Gastroesophageal sphincter (tissue), 4 donors: ENCODE results near the gene KCNS3. TPM values are rescaled to one million over a fixed set of nuclear protein-coding genes. Genes with fewer than 3 reads are reported as not detected.

Experiments
- ATAC-seq: fragments of 150-250 bp; one replicate; pipeline ENCODE4 v1.9.1; 2016; ENCODE audit warnings: mild to moderate bottlenecking, moderate library complexity
- H3K27ac ChIP-seq, 4 donors: fragments of 200-600 bp; sonication (generic) in 3 of 4; 1 replicate in 3 of 4; 2 replicates in 1 of 4; pipeline ENCODE4 v1.5.1; 2016 to 2019
- H3K27me3 ChIP-seq: fragments of 200-600 bp; sonication (generic); one replicate; pipeline ENCODE4 v1.5.1; 2019
- H3K36me3 ChIP-seq, 2 donors: fragments of 200-600 bp; sonication (generic); one replicate each; pipeline ENCODE4 v1.5.1; 2019; ENCODE audit warnings: control low read depth in 1 of 2
- H3K4me1 ChIP-seq, 3 donors: fragments of 200-600 bp; sonication (generic); 1 replicate in 2 of 3; 2 replicates in 1 of 3; pipeline ENCODE4 v1.5.1; 2016 to 2019; ENCODE audit warnings: control low read depth in 2 of 3
- H3K4me3 ChIP-seq, 2 donors: fragments of 200-600 bp; sonication (generic); one replicate each; pipeline ENCODE4 v1.5.1; 2019; ENCODE audit warnings: mild to moderate bottlenecking in 1 of 2, moderate library complexity in 1 of 2
- H3K9me3 ChIP-seq, 3 donors: fragments of 200-600 bp; sonication (generic); one replicate each; pipeline ENCODE4 v1.5.1; 2017 to 2019; ENCODE audit warnings: control low read depth in 2 of 3
- EP300 ChIP-seq: sonication (generic); formaldehyde crosslinking; IDR thresholded peaks from one replicate; pipeline ENCODE4 v1.6.1; 2017; ENCODE audit warnings: antibody characterized with exemption, mild to moderate bottlenecking
- POLR2A ChIP-seq, 2 donors: fragments of 450-650 bp; IDR thresholded peaks; one replicate each; pipeline ENCODE4 v1.6.1; 2017; ENCODE audit warnings: antibody characterized with exemption in 2 of 2, mild to moderate bottlenecking in 2 of 2, moderate library complexity in 1 of 2
- POLR2AphosphoS5 ChIP-seq: sonication (generic); formaldehyde crosslinking; IDR thresholded peaks from one replicate; pipeline ENCODE4 v1.6.1; 2017; ENCODE audit warnings: antibody characterized with exemption
- WGBS, 2 donors: methylation state at CpG; one replicate each; pipeline ENCODE4 v1.1.5; 2018; ENCODE audit warnings: low coverage in 1 of 2; 5-methylcytosine and 5-hydroxymethylcytosine counted together
- total RNA-seq, 4 donors: library from RNA; depleted of rRNA; stranded (reverse); fragments of >200 nt; gene quantifications; one replicate each; pipeline ENCODE4 v1.1.0, GENCODE V29; 2016
- TF ChIP-seq, protein P1 (sequence below), 4 experiments: fragments of 200-600 bp in 2 of 4; fragments of 450-650 bp in 2 of 4; sonication (generic) in 1 of 4; IDR thresholded peaks; one replicate each; pipeline ENCODE4 v1.5.1; 2017 to 2019; ENCODE audit warnings: antibody characterized with exemption in 4 of 4, mild to moderate bottlenecking in 2 of 4, moderate library complexity in 2 of 4

Gene KCNS3
- total RNA-seq, 4 donors from 2014 or later: 37.3 to 61.3 (median 38.0) TPM

GRCh38 chr2:17910980-17911379 is 32.5 kb downstream of the KCNS3 start:
- no peak for ATAC-seq
- TF ChIP-seq, protein P1, sequence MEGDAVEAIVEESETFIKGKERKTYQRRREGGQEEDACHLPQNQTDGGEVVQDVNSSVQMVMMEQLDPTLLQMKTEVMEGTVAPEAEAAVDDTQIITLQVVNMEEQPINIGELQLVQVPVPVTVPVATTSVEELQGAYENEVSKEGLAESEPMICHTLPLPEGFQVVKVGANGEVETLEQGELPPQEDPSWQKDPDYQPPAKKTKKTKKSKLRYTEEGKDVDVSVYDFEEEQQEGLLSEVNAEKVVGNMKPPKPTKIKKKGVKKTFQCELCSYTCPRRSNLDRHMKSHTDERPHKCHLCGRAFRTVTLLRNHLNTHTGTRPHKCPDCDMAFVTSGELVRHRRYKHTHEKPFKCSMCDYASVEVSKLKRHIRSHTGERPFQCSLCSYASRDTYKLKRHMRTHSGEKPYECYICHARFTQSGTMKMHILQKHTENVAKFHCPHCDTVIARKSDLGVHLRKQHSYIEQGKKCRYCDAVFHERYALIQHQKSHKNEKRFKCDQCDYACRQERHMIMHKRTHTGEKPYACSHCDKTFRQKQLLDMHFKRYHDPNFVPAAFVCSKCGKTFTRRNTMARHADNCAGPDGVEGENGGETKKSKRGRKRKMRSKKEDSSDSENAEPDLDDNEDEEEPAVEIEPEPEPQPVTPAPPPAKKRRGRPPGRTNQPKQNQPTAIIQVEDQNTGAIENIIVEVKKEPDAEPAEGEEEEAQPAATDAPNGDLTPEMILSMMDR (IDR thresholded peaks at IDR 0.05): no peak
- TF ChIP-seq POLR2AphosphoS5 (no peak), POLR2A (IDR thresholded peaks at IDR 0.05) (no peak), EP300 (no peak)
- no peaks in the 10 kb centered on the region for H3K9me3 ChIP-seq
- H3K4me3 ChIP-seq: no peak overlapping the region
- H3K27ac ChIP-seq: no peak overlapping the region
- H3K36me3 ChIP-seq: no peaks in the 10 kb centered on the region
- 80 to 94% methylated on average over 4 to 5 of the region's 5 CpGs for WGBS, 2 donors
- H3K27me3 ChIP-seq: no peaks in the 10 kb centered on the region
- H3K4me1 ChIP-seq: peaks cover 0 to 21% (median 3%) of the 10 kb centered on the region in 3 donors

DNA sequence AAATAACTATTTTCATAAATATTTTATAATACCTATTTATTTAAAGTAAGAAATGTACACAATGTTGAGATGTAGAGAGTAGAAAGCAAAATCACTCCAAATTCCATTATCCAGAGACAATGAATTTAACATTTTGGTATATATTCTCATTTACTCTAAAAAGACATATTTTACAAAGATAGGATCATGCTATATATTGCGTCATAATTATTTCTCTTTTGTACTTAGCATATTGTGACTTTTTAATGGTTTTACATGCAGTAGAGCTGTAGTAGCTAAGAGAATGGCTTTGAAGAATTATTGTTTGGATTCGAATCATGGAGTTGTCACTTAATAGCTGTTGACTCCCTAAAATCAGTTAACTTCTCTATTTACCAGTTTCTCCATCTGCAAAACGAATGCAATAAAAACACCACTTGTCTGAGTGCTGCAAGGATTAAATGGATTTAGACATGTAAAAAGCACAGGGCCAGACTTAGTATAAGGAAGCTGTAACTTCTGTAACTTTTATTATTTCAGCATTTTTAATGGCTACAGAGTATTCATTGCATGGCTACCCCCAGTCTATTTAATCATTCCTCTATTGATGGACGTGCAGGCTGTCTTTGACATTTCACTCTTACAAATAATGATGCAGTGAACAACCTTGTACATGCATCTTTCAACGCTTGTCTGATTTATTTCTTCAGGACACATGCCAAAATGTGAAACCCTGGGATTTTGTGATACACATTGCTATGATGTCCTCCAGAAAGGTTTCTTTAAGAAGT is 33.2 kb downstream of the KCNS3 start:
- H3K27me3 ChIP-seq: no peaks in the 10 kb centered on the region
- no peaks in the 10 kb centered on the region for H3K9me3 ChIP-seq
- TF ChIP-seq EP300 (no peak), POLR2A (IDR thresholded peaks at IDR 0.05) (no peak), POLR2AphosphoS5 (no peak)
- TF ChIP-seq, protein P1 (IDR thresholded peaks at IDR 0.05): no peak
- no peak overlapping the region for H3K4me3 ChIP-seq
- H3K36me3 ChIP-seq: no peaks in the 10 kb centered on the region
- WGBS, 2 donors: 45 to 69% methylated on average over 5 of the region's 5 CpGs
- H3K27ac ChIP-seq: no peak overlapping the region
- ATAC-seq: no peak
- H3K4me1 ChIP-seq: peaks cover 0 to 28% (median 4%) of the 10 kb centered on the region in 3 donors

GRCh38 chr2:17912266-17912691 is 33.8 kb downstream of the KCNS3 start:
- WGBS, 2 donors: 24% methylated on average over 2 of the region's 5 CpGs; no CpG with 5 or more reads in 1 of the 2 donors
- no peak overlapping the region for H3K27ac ChIP-seq
- H3K4me1 ChIP-seq: peaks cover 0 to 29% (median 4%) of the 10 kb centered on the region in 3 donors
- no peaks in the 10 kb centered on the region for H3K36me3 ChIP-seq
- no peak for TF ChIP-seq EP300
- TF ChIP-seq POLR2AphosphoS5: no peak
- TF ChIP-seq, protein P1 (IDR thresholded peaks at IDR 0.05): no peak
- no peak for ATAC-seq
- no peaks in the 10 kb centered on the region for H3K27me3 ChIP-seq
- no peaks in the 10 kb centered on the region for H3K9me3 ChIP-seq
- no peak overlapping the region for H3K4me3 ChIP-seq

- no peak overlapping the region for H3K4me3 ChIP-seq
- WGBS, 2 donors: 46 to 58% methylated on average over 3 of the region's 3 CpGs
Observed at GRCh38 chr2:17915099-17915498, 36.6 kb downstream of the KCNS3 start.

More at GRCh38 chr2:17915099-17915498, 36.6 kb downstream of the KCNS3 start:
- Histone ChIP-seq H3K36me3 (peaks cover 0 to 4% of the 10 kb centered on the region in 2 donors), H3K27me3 (no peaks in the 10 kb centered on the region), H3K4me1 (peaks cover 0 to 29% (median 4%) of the 10 kb centered on the region in 3 donors), H3K27ac (no peak overlapping the region), H3K9me3 (no peaks in the 10 kb centered on the region)
- ATAC-seq: no peak
- no peak for TF ChIP-seq EP300
- TF ChIP-seq POLR2A (IDR thresholded peaks at IDR 0.05): no peak
- TF ChIP-seq, protein P1 (IDR thresholded peaks at IDR 0.05): no peak
- no peak for TF ChIP-seq POLR2AphosphoS5
